Gastroesophageal sphincter (tissue), 4 donors: ENCODE results near the gene SNTG2. TPM values are rescaled to one million over a fixed set of nuclear protein-coding genes. Genes with fewer than 3 reads are reported as not detected.
"Not testable (repeated sequence)": the region's sequence is repeated elsewhere in the genome, so short reads cannot be mapped to it uniquely, and the experiment has no call there.

Experiments
- ATAC-seq: fragments of 150-250 bp; one replicate; pipeline ENCODE4 v1.9.1; 2016; ENCODE audit warnings: mild to moderate bottlenecking, moderate library complexity
- H3K27ac ChIP-seq, 4 donors: fragments of 200-600 bp; sonication (generic) in 3 of 4; 1 replicate in 3 of 4; 2 replicates in 1 of 4; pipeline ENCODE4 v1.5.1; 2016 to 2019
- H3K27me3 ChIP-seq: fragments of 200-600 bp; sonication (generic); one replicate; pipeline ENCODE4 v1.5.1; 2019
- H3K36me3 ChIP-seq, 2 donors: fragments of 200-600 bp; sonication (generic); one replicate each; pipeline ENCODE4 v1.5.1; 2019; ENCODE audit warnings: control low read depth in 1 of 2
- H3K4me1 ChIP-seq, 3 donors: fragments of 200-600 bp; sonication (generic); 1 replicate in 2 of 3; 2 replicates in 1 of 3; pipeline ENCODE4 v1.5.1; 2016 to 2019; ENCODE audit warnings: control low read depth in 2 of 3
- H3K4me3 ChIP-seq, 2 donors: fragments of 200-600 bp; sonication (generic); one replicate each; pipeline ENCODE4 v1.5.1; 2019; ENCODE audit warnings: mild to moderate bottlenecking in 1 of 2, moderate library complexity in 1 of 2
- H3K9me3 ChIP-seq, 3 donors: fragments of 200-600 bp; sonication (generic); one replicate each; pipeline ENCODE4 v1.5.1; 2017 to 2019; ENCODE audit warnings: control low read depth in 2 of 3
- EP300 ChIP-seq: sonication (generic); formaldehyde crosslinking; IDR thresholded peaks from one replicate; pipeline ENCODE4 v1.6.1; 2017; ENCODE audit warnings: antibody characterized with exemption, mild to moderate bottlenecking
- POLR2A ChIP-seq, 2 donors: fragments of 450-650 bp; IDR thresholded peaks; one replicate each; pipeline ENCODE4 v1.6.1; 2017; ENCODE audit warnings: antibody characterized with exemption in 2 of 2, mild to moderate bottlenecking in 2 of 2, moderate library complexity in 1 of 2
- POLR2AphosphoS5 ChIP-seq: sonication (generic); formaldehyde crosslinking; IDR thresholded peaks from one replicate; pipeline ENCODE4 v1.6.1; 2017; ENCODE audit warnings: antibody characterized with exemption
- WGBS, 2 donors: methylation state at CpG; one replicate each; pipeline ENCODE4 v1.1.5; 2018; ENCODE audit warnings: low coverage in 1 of 2; 5-methylcytosine and 5-hydroxymethylcytosine counted together
- total RNA-seq, 4 donors: library from RNA; depleted of rRNA; stranded (reverse); fragments of >200 nt; gene quantifications; one replicate each; pipeline ENCODE4 v1.1.0, GENCODE V29; 2016
- TF ChIP-seq, protein P1 (sequence below), 4 experiments: fragments of 200-600 bp in 2 of 4; fragments of 450-650 bp in 2 of 4; sonication (generic) in 1 of 4; IDR thresholded peaks; one replicate each; pipeline ENCODE4 v1.5.1; 2017 to 2019; ENCODE audit warnings: antibody characterized with exemption in 4 of 4, mild to moderate bottlenecking in 2 of 4, moderate library complexity in 2 of 4

SNTG2 gene
- total RNA-seq, 4 donors from 2014 or later: 1.5 to 7.9 (median 4.3) TPM

DNA sequence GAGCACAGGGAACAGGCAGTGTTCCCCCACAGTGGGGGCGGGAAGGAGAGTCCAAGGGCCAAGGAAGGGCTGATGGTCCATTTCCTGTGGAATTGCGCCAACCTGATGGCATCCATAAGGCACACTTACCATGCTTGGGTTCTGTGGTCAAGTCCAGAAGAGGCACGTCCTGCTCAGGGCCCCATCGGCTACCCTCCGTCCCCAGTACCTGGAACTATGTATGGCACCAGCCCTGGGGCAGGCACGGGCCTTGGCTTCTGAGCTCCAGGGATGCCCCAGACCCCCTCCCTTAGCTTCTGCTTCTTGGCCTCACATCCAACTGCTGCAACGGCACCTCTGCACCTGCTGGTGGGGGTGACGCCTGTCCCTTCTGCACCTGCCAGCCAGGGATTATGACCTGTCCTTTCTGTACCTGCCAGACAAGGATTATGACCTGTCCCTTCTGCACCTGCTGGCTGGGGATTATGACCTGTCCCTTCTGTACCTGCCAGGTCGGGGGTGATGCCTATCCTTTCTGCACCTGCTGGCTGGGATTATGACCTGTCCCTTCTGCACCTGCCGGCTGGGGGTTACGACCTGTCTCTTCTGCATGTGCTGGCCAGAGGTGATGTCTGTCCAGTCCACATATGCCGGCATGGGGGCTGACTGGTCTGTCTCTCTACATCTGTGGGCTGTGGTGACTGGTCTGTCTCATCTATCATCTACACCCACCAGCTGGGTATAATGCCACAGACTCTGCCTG is 45.4 kb upstream of the SNTG2 start:
- no peak for ATAC-seq
- TF ChIP-seq POLR2A (IDR thresholded peaks at IDR 0.05) (no peak), EP300 (no peak), POLR2AphosphoS5 (no peak)
- no peaks in the 10 kb centered on the region for H3K4me1 ChIP-seq
- H3K9me3 ChIP-seq: peaks cover 0 to 8% (median 0%) of the 10 kb centered on the region in 3 donors
- WGBS, 2 donors: 62 to 76% methylated on average over 3 to 7 of the region's 12 CpGs
- H3K27ac ChIP-seq: no peak overlapping the region
- no peak overlapping the region for H3K4me3 ChIP-seq
- no peaks in the 10 kb centered on the region for H3K36me3 ChIP-seq
- peaks cover 20% of the 10 kb centered on the region for H3K27me3 ChIP-seq

DNA sequence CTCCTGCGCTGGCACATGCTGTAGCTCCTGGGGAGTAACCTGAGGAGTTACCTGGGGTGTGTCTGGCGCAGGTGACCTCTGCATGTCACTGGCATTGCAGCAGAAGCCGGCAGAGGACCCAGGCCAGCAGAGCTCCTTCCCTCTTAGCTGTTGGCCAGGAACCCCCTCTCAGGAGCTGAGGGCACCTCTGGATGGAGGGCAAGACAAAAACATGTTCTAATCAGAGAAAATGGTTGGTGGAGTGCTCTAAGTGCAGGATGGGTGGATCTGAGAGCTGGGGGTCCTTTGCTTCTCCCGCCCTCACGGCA is 44.9 kb upstream of the SNTG2 start:
- Histone ChIP-seq H3K27me3 (peaks cover 20% of the 10 kb centered on the region), H3K4me3 (no peak overlapping the region), H3K9me3 (peaks cover 0 to 8% (median 0%) of the 10 kb centered on the region in 3 donors), H3K27ac (no peak overlapping the region), H3K36me3 (no peaks in the 10 kb centered on the region), H3K4me1 (no peaks in the 10 kb centered on the region)
- WGBS, 2 donors: 73 to 100% methylated on average over 1 to 4 of the region's 5 CpGs
- no peak for TF ChIP-seq EP300
- TF ChIP-seq POLR2A (IDR thresholded peaks at IDR 0.05): no peak
- ATAC-seq: no peak

- whole genome bisulfite sequencing, 2 donors: 86% methylated on average over 5 to 7 of the region's 7 CpGs
- Histone ChIP-seq H3K4me3 (no peak overlapping the region), H3K27ac (no peak overlapping the region), H3K9me3 (peaks cover 0 to 2% (median 0%) of the 10 kb centered on the region in 3 donors), H3K36me3 (no peaks in the 10 kb centered on the region), H3K27me3 (peaks cover 20% of the 10 kb centered on the region), H3K4me1 (no peaks in the 10 kb centered on the region)
- ATAC-seq: no peak
- TF ChIP-seq POLR2AphosphoS5 (no peak), POLR2A (IDR thresholded peaks at IDR 0.05) (no peak), EP300 (no peak)
- TF ChIP-seq, protein P1, sequence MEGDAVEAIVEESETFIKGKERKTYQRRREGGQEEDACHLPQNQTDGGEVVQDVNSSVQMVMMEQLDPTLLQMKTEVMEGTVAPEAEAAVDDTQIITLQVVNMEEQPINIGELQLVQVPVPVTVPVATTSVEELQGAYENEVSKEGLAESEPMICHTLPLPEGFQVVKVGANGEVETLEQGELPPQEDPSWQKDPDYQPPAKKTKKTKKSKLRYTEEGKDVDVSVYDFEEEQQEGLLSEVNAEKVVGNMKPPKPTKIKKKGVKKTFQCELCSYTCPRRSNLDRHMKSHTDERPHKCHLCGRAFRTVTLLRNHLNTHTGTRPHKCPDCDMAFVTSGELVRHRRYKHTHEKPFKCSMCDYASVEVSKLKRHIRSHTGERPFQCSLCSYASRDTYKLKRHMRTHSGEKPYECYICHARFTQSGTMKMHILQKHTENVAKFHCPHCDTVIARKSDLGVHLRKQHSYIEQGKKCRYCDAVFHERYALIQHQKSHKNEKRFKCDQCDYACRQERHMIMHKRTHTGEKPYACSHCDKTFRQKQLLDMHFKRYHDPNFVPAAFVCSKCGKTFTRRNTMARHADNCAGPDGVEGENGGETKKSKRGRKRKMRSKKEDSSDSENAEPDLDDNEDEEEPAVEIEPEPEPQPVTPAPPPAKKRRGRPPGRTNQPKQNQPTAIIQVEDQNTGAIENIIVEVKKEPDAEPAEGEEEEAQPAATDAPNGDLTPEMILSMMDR (IDR thresholded peaks at IDR 0.05): no peak
Measured at GRCh38 chr2:907706-908105, 42.9 kb upstream of the SNTG2 start.

GRCh38 chr2:908568-908967 is 42.1 kb upstream of the SNTG2 start:
- Histone ChIP-seq H3K27me3 (peaks cover 20% of the 10 kb centered on the region), H3K9me3 (no peaks in the 10 kb centered on the region), H3K27ac (no peak overlapping the region), H3K4me1 (no peaks in the 10 kb centered on the region), H3K4me3 (no peak overlapping the region), H3K36me3 (no peaks in the 10 kb centered on the region)
- ATAC-seq: no peak
- WGBS, 2 donors: 75 to 76% methylated on average over 2 to 3 of the region's 4 CpGs
- TF ChIP-seq, protein P1 (IDR thresholded peaks at IDR 0.05): no peak
- TF ChIP-seq POLR2A (IDR thresholded peaks at IDR 0.05) (no peak), EP300 (no peak), POLR2AphosphoS5 (no peak)

- peaks cover 17% of the 10 kb centered on the region for H3K27me3 ChIP-seq
- not testable (repeated sequence) for H3K9me3 ChIP-seq, H3K4me3 ChIP-seq, ATAC-seq, H3K27ac ChIP-seq, H3K4me1 ChIP-seq, H3K36me3 ChIP-seq
- 74 to 93% methylated on average over 14 to 21 of the region's 27 CpGs for WGBS, 2 donors
Measured at GRCh38 chr2:909764-910379, 40.8 kb upstream of the SNTG2 start.

- no peak for ATAC-seq
Measured at GRCh38 chr2:910698-911097, 40.0 kb upstream of the SNTG2 start.

More at GRCh38 chr2:910698-911097, 40.0 kb upstream of the SNTG2 start:
- H3K36me3 ChIP-seq: no peaks in the 10 kb centered on the region
- H3K27me3 ChIP-seq: peaks cover 16% of the 10 kb centered on the region
- no peak for TF ChIP-seq EP300
- TF ChIP-seq, protein P1 (IDR thresholded peaks at IDR 0.05): no peak
- TF ChIP-seq POLR2AphosphoS5: no peak
- TF ChIP-seq POLR2A (IDR thresholded peaks at IDR 0.05): no peak
- H3K9me3 ChIP-seq: no peaks in the 10 kb centered on the region
- no peak overlapping the region for H3K27ac ChIP-seq
- WGBS, 2 donors: 75 to 80% methylated on average over 13 to 16 of the region's 16 CpGs
- H3K4me3 ChIP-seq: no peak overlapping the region
- no peaks in the 10 kb centered on the region for H3K4me1 ChIP-seq
